Medulla oblongata (tissue), 1 donor: ENCODE measurements around the gene PHF13.
A peak's percentile ranks its signal among the peaks of the same experiment; 100 is the strongest.

ENCODE experiments used
- DNase-seq: peaks from one replicate; pipeline ENCODE4 v3.0.0-alpha.2; 2015; ENCODE audit errors: extremely low spot score

PHF13 gene

DNA sequence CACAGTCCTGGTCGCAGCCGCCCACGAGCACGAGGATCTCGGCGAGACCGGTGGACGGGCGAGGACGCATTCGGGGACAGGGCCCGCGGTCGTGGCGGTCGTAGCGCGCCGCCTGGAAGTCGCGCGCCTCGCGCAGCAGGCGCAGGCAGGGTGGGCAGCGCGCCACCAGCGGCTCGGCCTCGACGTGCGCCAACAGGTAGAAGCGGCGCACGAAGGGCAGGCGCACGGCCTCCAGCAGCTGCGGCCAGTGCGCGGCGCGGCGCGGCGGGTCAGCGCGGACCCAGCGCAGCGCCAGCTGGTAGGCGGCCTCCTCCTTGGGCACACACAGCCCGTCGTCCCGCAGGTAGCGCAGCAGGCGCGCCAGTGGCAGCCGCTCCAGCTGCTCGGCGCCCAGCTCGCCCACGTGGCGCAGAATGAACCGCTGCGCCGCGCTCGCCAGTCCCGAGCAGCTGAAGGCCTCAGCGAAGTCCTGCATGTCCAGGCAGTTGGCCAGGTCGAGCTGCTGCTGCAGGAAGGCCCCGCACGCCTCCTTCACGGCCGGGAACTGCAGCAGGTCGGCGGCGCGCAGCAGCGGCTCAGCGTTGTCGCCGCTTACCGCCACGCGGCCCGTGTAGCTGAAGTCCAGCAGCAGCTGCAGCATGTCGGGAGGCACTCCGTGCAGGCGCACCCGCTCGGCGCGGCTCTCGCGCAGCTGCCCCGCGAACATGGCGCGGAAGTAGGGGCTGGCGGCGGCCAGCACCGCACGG, 11.4 kb upstream of the PHF13 start:
- peak; percentile 40 for DNase-seq

DNA sequence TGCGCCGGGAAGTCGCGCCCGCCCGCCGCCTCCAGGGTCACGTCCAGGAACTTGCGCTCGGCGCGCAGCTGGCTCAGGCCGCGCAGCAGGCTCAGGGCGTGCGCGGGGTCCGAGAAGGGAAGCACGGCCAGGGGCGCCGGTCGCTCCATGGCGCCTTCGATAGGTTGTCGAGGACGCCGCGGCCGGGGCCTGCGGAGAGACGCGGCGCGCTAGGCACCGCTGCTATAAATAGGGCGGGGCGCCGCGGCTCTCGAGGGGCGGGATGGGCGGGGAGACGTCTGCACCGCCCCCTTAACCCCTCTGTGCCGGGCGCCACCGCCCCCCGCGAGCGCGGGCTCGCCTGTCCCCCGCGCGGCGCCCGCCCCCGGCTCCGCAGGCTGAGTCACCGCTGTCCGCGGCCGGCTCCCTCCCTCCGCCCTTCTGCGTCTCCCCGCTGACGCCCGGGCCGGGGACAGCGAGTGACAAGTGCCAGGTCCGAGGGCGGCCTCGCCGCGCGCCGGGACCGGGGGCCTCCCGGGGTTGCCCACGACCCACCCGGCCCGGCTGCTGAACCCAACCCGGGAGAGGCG, 10.8 kb upstream of the PHF13 start, which contains the start of gene KLHL21:
KLHL21 (minus strand) TSS at position 201 of the 569 bp plus-strand sequence; CDS start at position 149, 52 bp downstream.
- DNase-seq: peak; percentile 89

DNA sequence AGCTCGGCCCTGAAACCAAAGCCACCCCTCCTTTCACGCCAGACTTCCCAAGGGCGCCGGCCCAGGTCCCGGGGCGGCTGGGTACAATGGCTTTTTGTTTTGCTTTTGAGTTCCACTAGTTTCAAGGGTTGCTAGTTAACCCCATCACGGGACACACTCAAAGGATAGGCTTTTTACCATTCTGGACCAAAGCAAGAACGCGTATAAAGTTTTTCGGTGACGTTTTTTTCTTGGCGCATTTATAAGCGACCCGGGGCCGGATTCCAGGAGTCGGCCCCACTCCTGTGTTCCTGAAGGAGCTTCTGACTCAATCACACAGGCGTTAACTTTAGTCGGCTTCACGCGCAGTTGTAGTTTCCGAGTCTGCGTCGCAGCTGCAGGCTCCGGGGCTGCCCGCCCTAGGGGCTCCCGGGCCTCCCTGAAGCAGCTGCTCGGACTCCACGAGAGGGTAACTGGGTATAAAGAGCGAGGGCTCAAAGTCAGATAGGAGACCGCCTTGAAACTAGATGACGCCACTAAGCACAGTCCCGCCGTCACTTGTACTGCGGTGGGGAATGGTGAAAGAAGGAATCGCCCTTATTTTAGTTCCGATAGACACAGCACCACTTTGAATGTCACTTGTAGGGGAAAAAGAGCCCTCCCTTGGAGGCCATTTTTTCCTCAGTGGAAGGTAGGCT, 10.2 kb upstream of the PHF13 start:
- peak; percentile 92 for DNase-seq

DNA sequence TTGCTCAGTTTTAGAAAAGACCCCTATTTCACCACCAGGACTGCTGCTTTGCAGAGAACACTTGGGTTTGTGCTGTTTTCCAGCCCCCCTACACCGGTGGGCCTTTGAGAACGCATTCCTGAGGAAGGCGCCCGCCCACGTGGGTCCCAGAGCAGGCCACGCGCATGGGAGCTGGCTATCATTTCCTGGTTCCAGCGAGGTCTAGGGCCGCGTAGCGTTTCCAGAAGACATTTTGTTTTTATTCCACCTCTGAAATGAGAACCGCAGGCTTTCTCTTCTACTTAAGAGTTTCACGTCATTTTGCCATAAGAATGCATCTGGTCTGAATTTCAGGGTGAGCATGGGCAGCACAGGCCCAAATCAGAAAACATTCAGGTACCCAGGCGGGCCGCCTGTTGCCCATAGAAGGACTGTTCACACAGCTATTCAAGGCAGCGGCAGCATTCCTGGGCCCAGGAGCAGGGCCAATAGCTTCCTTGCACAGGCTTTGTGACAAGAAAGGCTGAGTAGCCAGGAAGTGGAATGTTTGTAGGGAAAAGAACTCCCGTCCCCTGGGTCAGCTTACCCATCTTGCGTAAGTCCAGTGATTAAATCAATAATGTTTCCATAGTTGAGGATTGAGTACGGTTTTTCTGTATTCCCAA, 9.5 kb upstream of the PHF13 start:
- peak; percentile 78 for DNase-seq

DNA sequence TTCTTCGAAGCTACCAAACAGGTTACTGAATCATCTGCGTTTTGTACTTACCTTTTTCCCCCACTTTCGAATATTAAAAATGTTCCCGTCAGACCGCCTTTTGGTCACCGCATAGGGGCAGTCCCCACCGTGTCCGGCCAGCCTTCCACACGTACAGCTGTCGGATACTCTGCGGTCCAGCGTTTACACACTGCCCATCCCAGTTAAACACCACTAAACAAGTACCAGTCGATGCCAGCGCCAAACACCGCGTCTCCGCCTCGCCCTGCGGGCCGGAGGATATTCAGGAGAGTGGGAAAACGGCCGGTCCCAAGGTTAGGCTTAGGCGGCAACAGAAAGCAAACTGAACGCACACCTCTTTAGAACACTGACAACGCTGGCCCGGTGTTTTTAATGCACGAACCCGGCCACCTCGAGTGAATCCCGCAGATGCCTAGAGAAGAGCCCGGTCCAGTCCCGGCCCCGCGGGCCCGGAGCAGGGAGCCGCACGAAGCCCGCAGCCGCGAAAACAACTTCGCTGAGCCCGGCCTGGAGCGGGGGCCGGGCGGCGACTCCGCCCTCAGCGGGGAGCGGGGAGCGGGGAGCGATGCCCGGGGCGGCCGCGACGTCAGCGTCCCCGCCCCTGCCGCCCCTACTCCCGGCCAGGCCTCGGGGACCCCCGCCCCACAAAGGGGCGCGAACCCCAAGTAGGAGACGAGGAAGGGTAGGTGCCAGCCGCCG, 730 bp upstream of the PHF13 start:
- DNase-seq: peak; percentile 52

DNA sequence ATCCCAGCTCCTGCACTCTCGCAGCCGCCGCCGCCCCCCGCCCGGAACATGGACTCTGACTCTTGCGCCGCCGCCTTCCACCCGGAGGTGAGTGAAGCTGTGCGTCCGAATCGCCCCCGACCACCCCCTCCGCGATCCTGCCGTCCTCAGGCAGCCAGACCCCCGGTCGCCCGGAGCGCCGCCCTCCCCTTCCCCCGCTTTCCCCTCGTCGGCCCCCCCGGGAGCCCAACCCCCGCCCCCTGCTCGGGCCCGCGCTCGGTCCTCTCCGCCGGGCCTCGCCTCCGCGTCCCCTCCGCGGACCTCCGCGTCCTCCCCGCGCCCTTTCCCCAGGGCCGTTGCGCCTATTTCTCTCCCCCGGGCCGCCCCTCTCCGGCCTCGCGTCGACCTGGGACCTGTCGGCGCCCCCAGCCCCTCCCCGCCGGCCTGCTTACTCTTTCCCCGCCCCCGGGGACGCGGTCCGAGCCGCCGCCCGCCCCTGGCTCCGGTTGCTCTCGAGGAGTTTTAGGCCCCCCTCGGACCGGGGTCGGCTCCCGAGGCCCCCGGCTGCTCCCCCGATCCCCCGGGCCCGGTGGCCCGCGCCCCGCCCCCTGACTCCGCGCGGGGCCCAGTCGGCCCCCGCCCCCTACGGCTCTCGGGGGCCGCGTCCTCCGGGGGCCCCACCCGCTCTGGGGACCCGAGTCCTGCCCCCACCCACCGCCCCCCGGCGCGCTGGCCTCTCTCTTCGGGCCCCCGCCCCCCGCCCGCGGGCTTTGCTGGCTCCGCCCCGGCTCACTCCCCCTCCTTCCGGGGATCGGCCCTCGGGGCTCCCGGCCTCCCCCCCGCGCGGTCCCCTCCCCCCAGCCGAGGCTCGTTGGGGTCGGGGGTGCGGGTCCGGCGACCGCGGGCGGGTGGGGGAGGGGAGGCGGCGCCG, 743 bp downstream of the PHF13 start:
- DNase-seq: peak; percentile 48

DNA sequence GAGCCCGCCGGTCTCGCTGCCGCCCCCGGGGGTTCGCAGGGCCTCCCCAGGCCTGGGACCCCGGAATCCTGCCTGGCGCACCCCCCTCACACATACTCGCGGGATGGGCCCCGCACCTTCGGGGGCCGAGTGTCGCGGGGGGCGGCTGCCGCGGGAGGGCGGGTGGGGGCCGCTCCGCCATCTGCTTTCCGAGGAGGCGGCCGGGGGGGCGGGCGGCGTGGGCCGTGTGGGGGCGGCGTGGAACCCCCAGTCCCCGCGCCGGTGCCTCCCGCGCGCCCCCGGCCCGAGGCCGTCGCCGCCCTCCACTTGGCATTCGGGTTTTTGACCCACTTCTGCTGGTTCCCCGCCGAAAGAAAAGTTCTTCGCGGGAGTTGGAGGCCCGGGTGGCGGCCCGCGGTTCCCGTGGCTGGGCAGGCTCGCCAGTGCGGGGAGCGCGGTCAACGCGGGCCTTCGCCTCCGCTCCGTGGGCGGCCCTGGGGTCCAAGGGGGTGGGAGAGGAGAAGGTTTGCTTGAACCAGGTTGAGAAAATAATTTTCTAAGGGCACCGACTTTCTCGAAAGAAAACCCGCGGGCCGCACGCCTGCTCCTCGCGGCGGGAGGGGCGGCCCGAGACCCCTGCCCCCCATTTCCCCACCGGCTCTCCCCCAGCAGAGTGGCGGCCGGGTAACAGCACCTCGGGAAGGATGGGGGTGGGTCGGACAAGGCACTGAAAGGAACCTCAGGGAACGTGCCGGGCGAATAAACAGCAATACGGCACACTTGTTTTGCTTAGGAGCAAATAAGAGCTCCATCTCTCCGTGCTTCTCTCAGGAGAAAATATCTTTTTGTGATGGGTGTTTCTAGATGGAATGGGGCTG, 1.6 kb downstream of the PHF13 start:
- DNase-seq: no peak

DNA sequence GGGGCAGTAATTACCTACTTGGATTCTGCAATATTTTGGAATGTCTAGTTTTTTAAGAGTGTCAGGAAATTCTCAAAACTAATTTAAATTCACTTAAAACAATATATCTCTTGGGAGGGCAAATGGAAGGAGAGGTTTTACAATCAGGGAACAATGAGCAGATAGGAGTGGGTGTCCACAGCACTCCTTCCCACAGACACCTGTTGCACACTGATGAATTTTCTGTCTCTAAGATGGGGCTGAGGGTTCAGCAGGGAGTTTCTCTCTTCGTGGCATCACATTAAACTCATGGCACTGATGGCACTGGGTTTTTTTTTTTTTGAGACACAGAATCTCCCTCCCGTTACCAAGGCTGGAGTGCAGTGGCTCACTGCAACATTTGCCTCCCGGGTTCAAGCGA, 5.5 kb downstream of the PHF13 start:
- DNase-seq: no peak

DNA sequence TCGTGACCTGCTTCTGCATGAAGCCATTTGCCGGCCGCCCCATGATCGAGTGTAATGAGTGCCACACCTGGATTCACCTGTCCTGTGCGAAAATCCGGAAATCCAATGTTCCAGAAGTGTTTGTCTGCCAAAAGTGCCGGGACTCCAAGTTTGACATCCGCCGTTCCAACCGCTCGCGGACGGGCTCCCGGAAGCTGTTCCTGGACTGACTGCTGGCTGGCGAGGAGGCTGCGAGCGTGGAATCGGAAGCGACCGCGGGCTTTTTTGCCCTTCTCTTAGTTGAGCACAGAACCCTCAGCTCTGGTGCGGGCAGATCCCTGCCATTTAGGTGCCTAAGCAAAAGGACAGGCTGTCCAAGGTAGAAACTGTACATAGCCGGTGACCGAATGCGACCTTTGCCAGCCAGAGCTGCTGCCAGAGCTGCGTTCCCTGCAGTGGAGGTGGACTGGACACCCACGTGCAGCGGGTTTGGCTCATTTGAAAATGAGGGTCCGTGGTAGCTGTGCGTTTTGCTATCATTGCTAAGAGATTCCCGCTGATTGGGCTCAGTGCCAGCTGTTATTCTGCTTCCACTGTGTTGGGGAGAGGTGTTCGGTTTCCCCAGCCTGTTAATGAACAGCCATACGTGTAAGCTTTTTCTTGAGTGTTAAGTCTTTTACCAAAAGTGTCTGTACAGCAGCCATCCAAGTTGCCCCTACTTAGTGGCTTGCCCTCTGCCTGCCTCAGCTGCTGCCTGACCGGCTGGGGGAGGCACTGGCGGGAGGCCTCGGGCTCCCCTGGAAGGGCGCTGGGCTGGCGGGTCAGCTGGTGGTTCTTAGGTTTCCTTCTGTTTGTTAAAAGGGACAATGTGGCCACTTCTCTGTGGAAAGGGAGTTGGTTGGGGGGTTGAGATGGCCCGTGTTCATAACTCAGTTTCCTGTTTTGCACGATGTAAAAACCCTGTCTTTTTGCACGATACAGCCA, 8.2 kb downstream of the PHF13 start:
- DNase-seq: no peak

DNA sequence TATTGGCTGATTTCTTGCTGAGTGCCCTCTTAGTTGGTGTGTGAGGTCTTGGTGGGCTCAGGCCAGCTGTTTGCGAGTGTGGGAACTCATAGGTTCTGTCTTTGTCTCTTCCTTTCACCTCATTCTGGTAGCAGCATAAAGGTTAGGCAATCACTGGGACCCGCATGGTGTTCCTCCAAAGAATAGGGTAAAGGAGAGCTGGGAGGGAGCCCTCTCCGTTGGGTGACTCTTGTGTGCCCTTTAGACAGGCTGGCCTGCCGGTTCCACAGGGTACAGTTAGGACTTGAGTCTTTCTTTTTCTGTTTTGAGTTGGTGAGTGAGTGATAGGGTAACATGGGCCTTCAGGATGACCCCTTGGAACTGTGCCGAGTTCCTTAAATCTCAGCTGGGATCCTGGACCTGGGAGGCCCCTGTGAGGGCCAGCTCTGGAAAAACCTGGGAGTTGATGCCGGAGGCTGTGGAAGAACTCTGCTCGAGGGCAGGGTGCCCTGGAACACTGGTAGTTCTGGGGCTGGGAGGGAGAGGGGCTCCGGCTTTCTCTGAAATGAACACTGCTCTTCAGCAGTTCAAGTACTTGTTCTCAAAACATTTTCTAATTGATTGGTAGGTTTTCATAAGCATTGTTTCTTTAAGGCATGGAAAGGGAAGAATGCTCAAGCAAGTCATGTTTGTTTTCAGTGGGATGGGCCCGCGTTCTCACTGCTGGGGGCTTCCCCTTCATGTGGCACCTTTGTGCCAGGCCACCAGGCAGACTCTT, 9.0 kb downstream of the PHF13 start:
- no peak for DNase-seq

DNA sequence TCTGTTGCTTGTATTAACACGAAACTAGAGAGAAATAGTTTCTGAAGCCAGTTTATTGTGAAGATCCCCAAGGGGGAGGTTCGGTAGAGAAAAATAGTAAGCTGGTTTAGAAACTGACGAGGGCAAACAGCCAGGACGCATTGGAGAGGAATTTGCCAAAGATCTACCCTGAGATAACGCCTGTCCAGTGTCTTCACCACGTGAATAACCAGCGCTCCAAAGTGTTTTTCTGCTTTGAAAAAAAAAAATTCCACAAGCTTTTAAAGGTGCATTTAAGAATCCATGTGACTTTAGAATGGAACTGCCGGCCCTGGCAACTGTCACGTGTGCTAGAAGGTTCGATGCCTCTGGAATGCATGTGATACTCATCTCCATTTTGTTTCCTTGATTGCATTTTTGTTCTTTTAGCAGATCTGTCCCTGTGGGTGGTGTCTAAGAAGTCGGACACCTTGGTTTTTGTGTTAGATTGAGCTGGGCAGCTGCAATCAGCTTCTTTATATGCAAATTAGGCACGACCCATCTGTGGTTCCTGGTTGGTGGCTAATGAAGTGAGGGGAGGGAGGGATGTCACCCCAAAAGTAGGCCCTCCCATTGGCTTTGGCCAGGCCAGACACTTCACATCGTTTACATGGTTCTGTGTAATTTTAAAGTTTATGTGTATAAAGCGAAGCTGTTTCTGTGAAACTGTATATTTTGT, 9.9 kb downstream of the PHF13 start:
- no peak for DNase-seq

DNA sequence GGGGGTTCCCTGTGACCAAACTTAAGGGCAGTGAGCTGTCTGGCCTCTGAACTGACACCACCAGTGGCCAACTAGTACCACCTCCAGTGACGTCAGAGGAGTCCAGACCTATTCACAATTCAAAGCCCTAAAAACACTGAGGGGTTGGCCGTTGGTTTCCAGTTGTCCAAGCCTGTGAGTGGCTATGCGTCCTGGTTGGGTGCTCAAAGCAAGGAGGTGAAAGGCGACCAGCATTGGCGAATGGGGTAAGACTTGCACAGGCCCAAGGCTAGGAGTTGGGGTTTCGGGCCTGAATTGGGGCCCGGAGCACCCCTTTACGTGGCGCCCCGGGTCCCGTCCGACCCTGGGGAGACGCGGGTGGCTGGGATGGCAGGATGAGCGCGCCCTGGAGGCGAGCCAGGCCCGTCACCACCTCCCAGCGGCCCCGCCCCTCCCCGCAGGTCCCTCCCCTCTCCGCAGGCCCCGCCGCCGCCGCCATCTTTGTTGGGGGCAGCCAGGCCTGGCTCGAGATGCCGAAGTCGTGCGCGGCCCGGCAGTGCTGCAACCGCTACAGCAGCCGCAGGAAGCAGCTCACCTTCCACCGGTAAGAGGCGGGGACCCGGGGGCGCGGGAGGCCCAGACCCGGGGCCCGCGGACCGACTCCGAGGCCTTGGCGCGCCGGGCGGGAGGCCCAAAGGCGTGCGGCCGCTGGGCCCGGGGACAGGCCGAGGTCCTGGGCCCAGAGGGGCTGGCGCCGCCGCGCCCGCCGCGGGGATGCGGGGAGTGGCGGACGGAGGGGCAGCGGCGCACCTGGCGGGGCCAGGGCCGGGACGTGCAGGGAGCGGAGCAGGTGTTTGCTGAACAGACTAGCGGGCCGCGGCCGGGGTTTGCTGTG, 11.4 kb downstream of the PHF13 start, which contains the start of gene THAP3:
THAP3 (plus strand) TSS at position 159 of the 874 bp plus-strand sequence; CDS start at position 510, 351 bp downstream.
- peak; percentile 75 for DNase-seq

DNA sequence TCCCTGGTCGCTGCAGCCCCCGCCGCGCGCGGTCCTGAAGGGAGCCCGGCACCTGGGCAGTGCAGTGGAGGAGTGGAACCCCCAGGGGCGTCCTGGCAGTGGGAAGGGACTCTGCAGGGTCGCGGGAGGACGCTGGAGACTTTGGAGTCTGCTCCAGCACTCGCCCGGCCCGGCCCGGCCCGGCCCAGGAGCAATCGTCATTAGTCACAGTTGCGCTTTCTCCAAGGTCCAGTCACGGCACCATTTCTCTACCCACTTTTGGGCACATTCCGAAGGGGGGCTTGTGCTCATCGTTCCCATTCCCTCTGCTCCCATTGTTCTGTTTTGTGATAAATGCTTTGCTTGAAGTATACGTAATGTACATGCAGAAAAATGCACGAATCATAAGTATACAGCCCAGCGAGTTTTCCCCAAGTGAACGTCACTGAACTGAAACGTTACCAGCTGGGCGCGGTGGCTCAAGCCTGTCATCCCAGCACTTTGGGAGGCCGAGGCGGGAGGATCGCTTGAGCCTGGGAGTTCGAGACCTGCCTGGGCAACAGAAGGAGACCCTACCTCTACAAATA, 12.1 kb downstream of the PHF13 start:
- no peak for DNase-seq

DNA sequence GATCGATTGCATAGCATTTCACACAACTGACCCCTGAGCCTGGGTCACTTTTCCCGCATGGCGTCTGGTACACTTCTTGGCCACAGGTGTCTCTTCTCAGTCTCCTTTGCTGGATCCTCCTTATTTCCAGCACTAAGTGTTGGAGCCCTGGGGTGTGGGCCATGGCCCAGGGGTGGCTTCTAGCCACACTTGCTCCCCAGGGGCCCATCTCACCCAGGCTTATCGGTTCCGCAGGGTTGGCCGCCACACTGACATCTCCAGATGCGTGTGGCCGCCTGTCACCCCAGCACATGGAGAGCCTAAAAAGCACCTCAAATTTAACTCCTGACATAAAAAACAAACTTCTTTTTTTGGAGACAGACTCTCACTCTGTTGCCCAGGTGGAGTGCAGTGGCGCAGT, 13.5 kb downstream of the PHF13 start:
- DNase-seq: no peak

DNA sequence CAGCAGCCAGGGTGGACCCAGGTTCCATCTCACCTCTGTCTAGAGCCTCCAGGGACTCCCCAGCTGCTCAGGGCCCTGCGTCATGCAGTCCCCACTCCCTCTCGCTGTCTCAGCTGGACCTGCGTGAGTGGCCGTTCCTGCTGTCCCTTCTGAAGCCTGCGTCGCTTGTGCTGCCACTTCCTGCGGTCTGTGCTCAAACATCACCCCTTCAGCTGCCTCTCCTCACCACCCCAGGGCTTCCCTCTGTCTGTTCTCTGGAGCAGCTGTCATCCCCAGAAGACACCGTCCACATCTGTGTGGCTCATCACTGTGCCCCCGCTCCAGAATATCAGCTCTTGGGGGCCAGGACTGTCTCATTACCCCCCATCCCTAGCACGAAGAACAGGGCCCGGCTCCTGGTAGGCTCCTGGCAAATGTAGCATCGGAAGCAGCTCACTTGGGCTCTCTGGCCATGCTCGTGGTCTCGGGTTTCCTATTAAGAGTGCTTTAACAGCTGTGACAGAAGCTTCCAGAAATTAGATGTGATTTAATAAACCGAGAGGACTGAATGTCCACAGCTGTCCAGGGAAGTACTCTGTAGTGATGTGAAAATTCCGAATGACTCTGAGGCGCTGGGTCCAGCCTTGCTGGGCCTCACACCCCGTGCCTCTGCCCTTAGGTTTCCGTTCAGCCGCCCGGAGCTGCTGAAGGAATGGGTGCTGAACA, 14.5 kb downstream of the PHF13 start:
- no peak for DNase-seq
